Muscle layer of colon (tissue), 2 donors: Measurements from ENCODE around the gene CHFR.
"Not testable (repeated sequence)": the region's sequence is repeated elsewhere in the genome, so short reads cannot be mapped to it uniquely, and the experiment has no call there.

Experiments used
- H3K27ac ChIP-seq: one replicate; pipeline ENCODE4 v1.7.0; 2013; ENCODE audit warnings: low read depth, mild to moderate bottlenecking, low read length, moderate library complexity
- H3K27me3 ChIP-seq, 2 donors: one replicate each; pipeline ENCODE4 v1.7.0; 2013; ENCODE audit warnings: low read length in 2 of 2, mild to moderate bottlenecking in 2 of 2; ENCODE audit not compliant: insufficient read depth in 2 of 2, control insufficient read depth in 1 of 2
- H3K36me3 ChIP-seq: one replicate; pipeline ENCODE4 v1.7.0; 2013; ENCODE audit warnings: mild to moderate bottlenecking, low read length; ENCODE audit not compliant: insufficient read depth
- H3K4me1 ChIP-seq: one replicate; pipeline ENCODE4 v1.7.0; 2013; ENCODE audit warnings: mild to moderate bottlenecking, low read length; ENCODE audit not compliant: insufficient read depth
- H3K4me3 ChIP-seq, 2 donors: one replicate each; pipeline ENCODE4 v1.7.0; 2013; ENCODE audit warnings: low read length in 2 of 2, low read depth in 1 of 2, mild to moderate bottlenecking in 1 of 2, moderate library complexity in 1 of 2
- H3K9ac ChIP-seq: one replicate; pipeline ENCODE4 v1.7.0; 2013; ENCODE audit warnings: low read length
- H3K9me3 ChIP-seq: one replicate; pipeline ENCODE4 v1.7.0; 2013; ENCODE audit warnings: mild to moderate bottlenecking, low read length
- donor health status: abdominal sarcoma.
- donor health status: Adenocarcinoma of cecum.

The CHFR gene

DNA sequence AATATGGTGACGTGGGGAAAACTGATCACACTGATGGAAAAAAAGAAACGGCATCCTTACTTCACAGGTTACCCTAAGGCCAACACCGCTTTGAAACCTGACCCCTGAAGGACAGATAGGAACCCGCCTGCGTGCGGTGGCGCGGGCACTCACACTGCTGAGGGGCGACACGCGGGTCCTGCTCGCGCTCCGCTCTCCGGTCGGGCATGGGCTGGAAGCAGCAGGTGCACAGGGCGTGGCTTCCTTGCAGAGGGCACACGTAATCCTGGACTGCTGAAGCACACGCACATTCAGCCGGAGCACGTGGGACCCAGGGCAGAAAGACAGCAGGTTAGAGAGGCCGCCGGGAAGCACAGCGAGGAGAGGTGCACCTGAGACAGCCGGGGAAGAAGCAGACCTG, 35.9 kb downstream of the CHFR start:
- Histone ChIP-seq H3K9ac (no peak overlapping the region), H3K27ac (no peak overlapping the region), H3K4me1 (no peaks in the 10 kb centered on the region), H3K36me3 (peaks cover 68% of the 10 kb centered on the region), H3K9me3 (no peaks in the 10 kb centered on the region), H3K27me3 (no peaks in the 10 kb centered on the region), H3K4me3 (no peak overlapping the region)

DNA sequence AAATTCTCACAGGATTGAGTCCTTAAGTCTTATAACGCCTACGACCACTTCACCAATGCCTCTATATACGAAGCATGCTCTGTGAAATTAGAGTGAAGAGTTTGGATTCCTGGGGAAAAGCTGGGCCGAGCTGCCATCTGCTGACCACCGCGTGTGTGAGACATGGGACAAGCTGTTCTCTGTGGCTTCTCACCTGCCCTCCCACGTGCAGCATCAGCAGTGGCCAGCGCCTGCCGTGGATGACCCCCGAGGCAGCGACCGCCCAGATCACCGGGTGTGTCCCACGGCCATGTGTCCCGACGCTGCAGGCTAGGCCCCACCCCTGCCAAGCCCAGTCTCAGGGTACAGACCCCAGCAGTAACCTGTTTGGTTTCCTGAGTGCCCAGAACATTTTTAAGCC, 37.1 kb downstream of the CHFR start:
- H3K36me3 ChIP-seq, result peaks cover 62% of the 10 kb centered on the region
- no peaks in the 10 kb centered on the region for H3K27me3 ChIP-seq
- no peak overlapping the region for H3K4me3 ChIP-seq
- no peaks in the 10 kb centered on the region for H3K9me3 ChIP-seq
- H3K27ac ChIP-seq, result no peak overlapping the region
- H3K9ac ChIP-seq, result no peak overlapping the region
- no peaks in the 10 kb centered on the region for H3K4me1 ChIP-seq

DNA sequence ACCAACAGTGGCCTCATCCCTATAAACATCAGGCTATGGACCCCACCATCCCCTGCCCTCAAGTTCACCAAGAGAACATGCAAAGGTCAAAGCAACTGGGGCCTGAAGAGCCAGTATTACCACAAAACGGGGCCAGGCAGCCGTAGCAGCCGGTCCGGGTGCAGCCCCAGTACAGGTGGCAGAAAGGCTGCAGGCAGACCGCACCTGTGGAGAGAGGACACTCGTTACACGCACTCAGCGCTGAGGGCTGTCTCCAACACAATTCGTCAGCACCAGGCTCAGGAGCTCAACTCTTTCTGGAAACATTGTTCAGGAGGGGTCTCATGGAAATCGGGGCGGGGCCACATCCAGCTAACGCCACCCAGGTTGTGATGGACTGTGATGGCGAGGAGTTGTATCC, 38.9 kb downstream of the CHFR start:
- H3K36me3 ChIP-seq, result peaks cover 52% of the 10 kb centered on the region

DNA sequence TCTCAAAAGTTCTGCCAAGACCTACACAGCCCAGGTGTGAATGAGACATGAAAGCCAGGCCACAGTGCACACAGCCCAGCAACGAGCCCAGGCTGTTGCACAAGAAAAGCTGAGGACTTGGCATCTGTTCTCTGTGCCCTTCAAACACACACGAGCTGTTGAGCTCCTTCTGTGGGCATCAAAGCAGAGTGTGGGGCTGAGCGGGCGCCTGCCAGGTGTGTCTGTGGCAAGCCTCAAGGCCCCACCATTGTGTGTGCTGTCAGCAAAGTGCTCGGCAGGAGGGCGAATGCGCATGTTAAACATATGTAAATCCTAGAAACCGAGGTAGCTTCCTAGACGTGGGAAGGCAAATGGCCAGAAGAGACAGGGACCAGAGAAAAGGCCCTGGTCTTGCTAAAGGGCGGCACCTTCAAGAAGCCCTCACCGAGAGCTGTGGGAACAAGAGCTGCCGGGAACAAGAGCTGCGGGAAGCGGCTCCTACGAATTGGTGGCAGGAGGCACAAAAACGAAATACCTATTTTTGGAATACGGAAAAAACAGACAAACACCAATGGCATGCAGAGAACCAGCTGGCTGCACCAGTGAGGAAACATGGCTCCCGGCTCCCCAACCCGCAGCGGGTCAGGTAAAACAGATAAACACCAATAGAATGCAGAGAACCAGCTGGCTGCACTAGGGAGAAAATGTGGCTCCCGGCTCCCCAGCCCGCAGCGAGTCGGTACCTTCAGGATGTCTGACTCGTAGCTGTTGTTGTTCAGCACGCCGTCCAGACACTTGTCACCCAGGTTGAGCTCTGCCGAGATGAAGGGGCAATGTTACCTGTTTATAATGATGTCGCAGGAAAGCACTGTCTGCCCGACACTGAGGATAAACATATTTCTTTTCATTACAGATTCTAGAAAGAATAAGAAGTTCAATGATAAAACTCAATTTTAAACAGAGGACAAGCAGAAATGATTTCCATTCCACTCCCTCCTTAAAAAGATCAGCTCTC, 39.7 kb downstream of the CHFR start:
- Histone ChIP-seq H3K27me3 (no peaks in the 10 kb centered on the region), H3K27ac (no peak overlapping the region), H3K9ac (no peak overlapping the region), H3K9me3 (no peaks in the 10 kb centered on the region), H3K36me3 (peaks cover 50% of the 10 kb centered on the region), H3K4me3 (no peak overlapping the region), H3K4me1 (no peaks in the 10 kb centered on the region)

More for the DNA sequence above, 38.9 kb downstream of the CHFR start:
- Histone ChIP-seq H3K4me3 (no peak overlapping the region), H3K27ac (no peak overlapping the region), H3K9me3 (no peaks in the 10 kb centered on the region), H3K4me1 (no peaks in the 10 kb centered on the region), H3K9ac (no peak overlapping the region), H3K27me3 (no peaks in the 10 kb centered on the region)

DNA sequence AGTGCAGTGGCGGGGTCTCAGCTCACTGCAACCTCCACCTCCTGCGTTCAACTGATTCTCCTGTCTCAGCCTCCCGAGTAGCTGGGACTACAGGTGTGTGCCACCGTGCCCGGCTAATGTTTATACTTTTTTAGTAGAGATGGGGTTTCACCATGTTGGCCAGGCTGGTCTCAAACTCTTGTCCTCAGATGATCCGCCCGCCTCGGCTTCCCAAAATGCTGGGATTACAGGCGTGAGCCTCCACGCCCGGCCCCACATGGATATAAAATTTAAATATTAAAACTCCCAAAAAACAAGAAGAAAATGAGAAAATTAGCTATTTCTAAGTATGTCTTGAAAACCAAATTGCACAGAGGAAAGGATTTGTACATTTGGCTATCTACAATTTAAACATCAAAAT, 42.7 kb downstream of the CHFR start:
- H3K4me1 ChIP-seq, H3K27ac ChIP-seq, H3K9ac ChIP-seq, H3K27me3 ChIP-seq, H3K4me3 ChIP-seq, H3K9me3 ChIP-seq: not testable (repeated sequence)
- H3K36me3 ChIP-seq, result peaks cover 53% of the 10 kb centered on the region

DNA sequence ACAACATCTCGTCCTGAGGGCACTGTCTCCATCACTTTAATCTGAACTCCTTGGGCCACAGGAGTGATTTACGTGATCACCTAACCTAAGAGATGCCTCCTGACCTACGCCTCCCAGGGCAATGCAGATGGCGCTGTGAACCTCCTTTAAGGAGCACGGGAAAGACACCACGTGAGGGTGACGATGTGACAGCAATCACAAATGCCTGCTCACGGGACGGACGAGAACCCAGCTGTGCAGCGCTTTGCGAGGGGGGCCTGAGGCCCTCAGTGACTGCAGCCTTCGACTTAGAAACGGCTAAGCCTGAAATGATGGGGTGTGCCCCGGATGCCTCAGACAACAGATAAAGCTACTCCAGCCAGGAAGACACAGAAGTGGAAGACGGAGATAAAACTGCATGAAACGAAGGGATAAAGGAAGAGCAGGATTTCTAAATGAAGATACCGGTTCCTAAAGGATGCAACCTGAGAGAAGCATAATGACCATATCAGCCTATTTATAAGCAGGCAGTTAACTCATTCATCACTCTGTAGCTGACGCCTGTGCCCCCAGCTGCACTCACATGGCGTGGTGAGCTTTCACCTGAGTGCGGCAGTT, 44.9 kb downstream of the CHFR start:
- no peaks in the 10 kb centered on the region for H3K9me3 ChIP-seq
- peaks cover 42% of the 10 kb centered on the region for H3K36me3 ChIP-seq
- H3K9ac ChIP-seq, result no peak overlapping the region
- no peaks in the 10 kb centered on the region for H3K27me3 ChIP-seq
- peaks cover 13% of the 10 kb centered on the region for H3K4me1 ChIP-seq
- no peak overlapping the region for H3K4me3 ChIP-seq
- H3K27ac ChIP-seq, result no peak overlapping the region

DNA sequence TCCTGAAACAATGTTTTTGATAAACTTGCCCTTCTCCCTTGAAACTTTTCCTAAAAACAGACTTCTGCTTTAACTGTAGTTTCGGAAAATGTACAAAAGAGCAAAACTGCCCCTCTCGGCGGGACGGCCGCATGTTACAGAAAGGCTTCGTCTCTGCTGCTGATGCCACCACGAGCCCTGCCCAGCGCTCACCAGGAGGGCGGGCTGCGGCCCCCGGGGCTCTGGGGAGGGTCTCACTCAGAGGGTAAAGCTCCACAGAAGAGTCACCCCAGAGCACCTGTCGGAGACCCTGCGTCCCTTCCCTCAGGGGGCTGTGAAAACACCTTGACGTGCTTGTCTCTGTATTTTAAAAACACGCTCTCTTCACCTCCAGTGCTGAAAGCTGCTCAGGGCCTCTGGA, 46.3 kb downstream of the CHFR start:
- H3K27me3 ChIP-seq, result no peaks in the 10 kb centered on the region
- no peaks in the 10 kb centered on the region for H3K9me3 ChIP-seq
- H3K9ac ChIP-seq, result no peak overlapping the region
- H3K36me3 ChIP-seq, result peaks cover 32% of the 10 kb centered on the region
- H3K4me1 ChIP-seq, result peaks cover 19% of the 10 kb centered on the region
- H3K4me3 ChIP-seq, result no peak overlapping the region
- H3K27ac ChIP-seq, result no peak overlapping the region

DNA sequence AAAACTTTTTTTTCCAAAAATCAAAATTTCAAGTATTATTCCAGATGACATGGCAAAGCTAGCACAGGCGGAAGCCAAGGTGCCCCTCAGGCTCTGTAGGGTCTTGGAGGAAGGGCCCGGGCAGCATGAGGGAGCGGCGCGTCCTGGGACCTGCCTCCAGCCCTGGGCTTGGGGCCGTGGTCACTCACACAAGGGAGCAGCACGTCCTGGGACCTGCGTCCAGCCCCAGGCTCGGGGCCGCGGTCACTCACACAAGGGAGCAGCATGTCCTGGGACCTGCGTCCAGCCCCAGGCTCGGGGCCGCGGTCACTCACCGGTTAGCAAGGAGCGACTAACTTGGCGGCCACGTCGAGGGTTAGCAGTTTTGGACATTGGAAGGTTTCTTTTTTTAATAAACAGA, 46.9 kb downstream of the CHFR start:
- no peaks in the 10 kb centered on the region for H3K27me3 ChIP-seq
- no peaks in the 10 kb centered on the region for H3K9me3 ChIP-seq
- peaks cover 19% of the 10 kb centered on the region for H3K4me1 ChIP-seq
- peaks cover 27% of the 10 kb centered on the region for H3K36me3 ChIP-seq
- no peak overlapping the region for H3K27ac ChIP-seq
- H3K4me3 ChIP-seq, result no peak overlapping the region
- no peak overlapping the region for H3K9ac ChIP-seq

DNA sequence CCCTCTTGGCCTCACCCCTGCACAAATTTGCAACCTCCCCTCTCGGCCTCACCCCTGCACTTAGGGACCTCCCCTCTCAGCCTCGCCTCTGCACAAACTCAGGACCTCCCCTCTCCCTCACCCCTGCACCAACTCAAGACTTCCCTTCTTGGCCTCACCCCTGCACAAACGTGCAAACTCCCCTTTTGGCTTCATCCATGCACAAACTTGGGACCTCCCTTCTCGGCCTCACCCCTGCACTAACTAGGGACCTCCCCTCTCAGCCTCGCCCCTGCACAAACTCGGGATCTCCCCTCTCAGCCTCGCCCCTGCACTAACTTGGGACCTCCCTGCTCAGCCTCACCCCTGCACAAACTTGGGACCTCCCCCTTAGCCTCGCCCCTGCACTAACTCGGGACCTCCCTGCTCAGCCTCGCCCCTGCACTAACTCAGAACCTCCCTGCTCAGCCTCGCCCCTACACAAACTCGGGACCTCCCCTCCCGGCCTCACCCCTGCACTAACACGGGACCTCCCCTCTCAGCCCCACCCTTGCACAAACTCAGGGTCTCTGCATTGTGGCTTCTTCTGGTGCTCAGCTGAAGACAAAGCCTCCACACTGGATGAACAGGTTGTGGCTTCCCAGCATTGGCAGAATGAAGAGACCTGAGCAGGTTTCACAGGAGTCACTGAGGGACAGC, 47.7 kb downstream of the CHFR start:
- Histone ChIP-seq H3K36me3 (peaks cover 26% of the 10 kb centered on the region), H3K4me1 (peaks cover 19% of the 10 kb centered on the region), H3K27me3 (no peaks in the 10 kb centered on the region), H3K9ac (no peak overlapping the region), H3K4me3 (no peak overlapping the region), H3K9me3 (no peaks in the 10 kb centered on the region), H3K27ac (no peak overlapping the region)

DNA sequence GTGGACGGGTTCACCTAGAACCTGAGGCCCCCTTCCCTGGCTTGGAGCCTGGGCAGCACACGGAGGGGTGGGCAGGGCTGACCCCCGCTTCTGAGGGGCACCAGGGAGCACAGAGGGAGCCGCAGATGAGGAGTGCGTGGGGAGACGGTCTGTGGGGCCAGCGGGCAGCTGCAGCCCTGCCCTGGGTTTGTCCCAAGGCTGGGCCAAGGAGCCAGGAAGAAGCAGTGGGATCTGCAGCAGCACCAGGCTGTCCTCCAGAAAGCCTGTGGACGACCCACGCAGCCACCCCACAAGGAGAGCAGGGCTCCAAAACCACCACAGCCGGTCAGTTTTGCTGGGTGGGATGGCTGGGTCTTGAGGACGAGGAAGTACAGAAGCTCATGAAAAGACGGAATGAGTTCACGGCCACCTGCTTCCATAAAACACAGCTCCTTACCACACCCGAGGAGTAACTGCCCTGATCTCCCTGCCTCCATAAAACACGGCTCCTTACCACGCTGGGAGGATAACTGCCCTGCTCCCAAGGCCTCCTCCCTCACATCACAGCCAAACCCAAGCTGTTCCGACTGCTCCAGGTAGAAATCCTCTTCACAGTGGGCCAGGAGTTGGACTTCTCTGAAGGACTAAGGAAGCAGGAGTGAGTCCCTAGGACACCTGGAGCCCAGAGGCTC, 48.9 kb downstream of the CHFR start:
- no peaks in the 10 kb centered on the region for H3K9me3 ChIP-seq
- H3K9ac ChIP-seq, result no peak overlapping the region
- no peaks in the 10 kb centered on the region for H3K27me3 ChIP-seq
- peaks cover 26% of the 10 kb centered on the region for H3K36me3 ChIP-seq
- H3K4me3 ChIP-seq, result peak overlapping the region in 1 of 2 donors; percentile 27
- peaks cover 19% of the 10 kb centered on the region for H3K4me1 ChIP-seq
- peak overlapping the region; percentile 66 for H3K27ac ChIP-seq
